DND-41 (cell line): ENCODE data around the gene TTPAL.

Experiments
- CTCF ChIP-seq: IDR thresholded peaks from 2 replicates; pipeline ENCODE4 v1.5.1; 2012; ENCODE audit warnings: borderline replicate concordance, low read length, moderate library complexity, mild to moderate bottlenecking; ENCODE audit not compliant: poor library complexity, severe bottlenecking; ENCODE audit errors: extremely low read depth
- EZH2 ChIP-seq: IDR thresholded peaks from 3 replicates; pipeline ENCODE4 v1.6.1; 2012; ENCODE audit warnings: borderline replicate concordance, low read depth, mild to moderate bottlenecking, moderate library complexity, low read length, inconsistent platforms; ENCODE audit not compliant: severe bottlenecking

- TF ChIP-seq CTCF (no peak), EZH2 (no peak)
Measured at GRCh38 chr20:44541992-44542391, 66.3 kb downstream of the TTPAL start.
